Upper lobe of right lung (tissue), 1 donor: ENCODE results near the gene ASTN2. TPM values are rescaled to one million over a fixed set of nuclear protein-coding genes. Genes with fewer than 3 reads are reported as not detected.

ENCODE experiments used
- ATAC-seq: fragments of 200-7000 bp; cut with Tn5 transposase; one replicate; pipeline ENCODE4 v1.9.1; 2020; ENCODE audit warnings: mild to moderate bottlenecking, moderate library complexity
- DNase-seq: peaks from one replicate; pipeline ENCODE4 v3.0.0-alpha.2; 2020
- H3K27ac ChIP-seq: fragments of 200-600 bp; one replicate; pipeline ENCODE4 v1.8.0; 2022
- H3K27me3 ChIP-seq: fragments of 200-600 bp; one replicate; pipeline ENCODE4 v1.8.0; 2022; ENCODE audit warnings: mild to moderate bottlenecking
- H3K36me3 ChIP-seq: fragments of 200-600 bp; one replicate; pipeline ENCODE4 v1.8.0; 2022
- H3K4me1 ChIP-seq: fragments of 200-600 bp; one replicate; pipeline ENCODE4 v1.8.0; 2022
- H3K4me3 ChIP-seq: fragments of 200-600 bp; one replicate; pipeline ENCODE4 v1.8.0; 2022; ENCODE audit warnings: mild to moderate bottlenecking
- H3K9me3 ChIP-seq: fragments of 200-600 bp; one replicate; pipeline ENCODE4 v1.8.0; 2022
- CTCF ChIP-seq: fragments of 200-600 bp; IDR thresholded peaks from one replicate; pipeline ENCODE4 v1.8.0; 2022; ENCODE audit warnings: antibody characterized with exemption
- intact Hi-C: fragments of 100-400 bp; cut with DNase I; formaldehyde crosslinking; loops from one replicate; pipeline ENCODE4 v1.11.0; 2022
- total RNA-seq: library from RNA; stranded (reverse); fragmentation: NEBNext Ultra II Directional; extraction: Animal tissue kit (Norgen Biotek cat#: 25700); gene quantifications from one replicate; pipeline ENCODE4 v1.2.1, GENCODE V29; 2021
- donor health status: DM: no; HTN: yes; CAD: no; lungs with severe emphysema.

The ASTN2 gene
- total RNA-seq, 1 donor from 2014 or later = 3.8 TPM

- H3K4me1 ChIP-seq = no peaks in the 10 kb centered on the region
- no peak overlapping the region for H3K4me3 ChIP-seq
- H3K36me3 ChIP-seq = no peaks in the 10 kb centered on the region
- H3K27me3 ChIP-seq = no peaks in the 10 kb centered on the region
- intact Hi-C loops = no loop called here
- H3K27ac ChIP-seq = no peak overlapping the region
- TF ChIP-seq CTCF = no peak
- no peak for ATAC-seq
- no peaks in the 10 kb centered on the region for H3K9me3 ChIP-seq
- DNase-seq = no peak
Measured at GRCh38 chr9:116499986-116500871, 914.6 kb downstream of the ASTN2 start.

GRCh38 chr9:116499434-116499833 lies 915.4 kb downstream of the ASTN2 start:
- Histone ChIP-seq H3K27ac (no peak overlapping the region), H3K27me3 (no peaks in the 10 kb centered on the region), H3K36me3 (no peaks in the 10 kb centered on the region), H3K4me1 (no peaks in the 10 kb centered on the region), H3K4me3 (no peak overlapping the region), H3K9me3 (no peaks in the 10 kb centered on the region)
- no peak for DNase-seq
- intact Hi-C loops = no loop called here
- no peak for TF ChIP-seq CTCF
- ATAC-seq = no peak

- TF ChIP-seq CTCF = no peak
- no peaks in the 10 kb centered on the region for H3K4me1 ChIP-seq
- no peak for ATAC-seq
- no peaks in the 10 kb centered on the region for H3K9me3 ChIP-seq
- no peaks in the 10 kb centered on the region for H3K27me3 ChIP-seq
- intact Hi-C loops = no loop called here
- no peaks in the 10 kb centered on the region for H3K36me3 ChIP-seq
- H3K27ac ChIP-seq = no peak overlapping the region
- no peak for DNase-seq
- H3K4me3 ChIP-seq = no peak overlapping the region
Measured at GRCh38 chr9:116497095-116497890, 917.6 kb downstream of the ASTN2 start.

- Histone ChIP-seq H3K27ac (no peak overlapping the region), H3K27me3 (no peaks in the 10 kb centered on the region), H3K4me3 (no peak overlapping the region), H3K36me3 (no peaks in the 10 kb centered on the region), H3K4me1 (no peaks in the 10 kb centered on the region), H3K9me3 (no peaks in the 10 kb centered on the region)
- ATAC-seq (no peak), DNase-seq (no peak)
- TF ChIP-seq CTCF = no peak
- intact Hi-C loops = no loop called here
Measured at GRCh38 chr9:116496167-116496566, 918.7 kb downstream of the ASTN2 start.

GRCh38 chr9:116495725-116496124 lies 919.1 kb downstream of the ASTN2 start:
- no peak for DNase-seq
- Histone ChIP-seq H3K4me3 (no peak overlapping the region), H3K9me3 (no peaks in the 10 kb centered on the region), H3K4me1 (no peaks in the 10 kb centered on the region), H3K27me3 (no peaks in the 10 kb centered on the region), H3K27ac (no peak overlapping the region), H3K36me3 (no peaks in the 10 kb centered on the region)
- intact Hi-C loops = no loop called here
- no peak for TF ChIP-seq CTCF
- ATAC-seq = no peak
